NCI-H2196 treated with DMSO at 0.1 percent for 48 hours (cell line): ENCODE data around the gene PDGFC.

Experiments
- DNase-seq: peaks from one replicate; lab custom pipeline; 2025; ENCODE audit not compliant: unreplicated experiment; lab: John Stamatoyannopoulos, UW

Gene PDGFC

GRCh38 chr4:156975686-156976085, 4.1 kb upstream of the PDGFC start:
- DNase-seq = no peak

GRCh38 chr4:156974264-156974663, 2.7 kb upstream of the PDGFC start:
- DNase-seq = no peak

DNA sequence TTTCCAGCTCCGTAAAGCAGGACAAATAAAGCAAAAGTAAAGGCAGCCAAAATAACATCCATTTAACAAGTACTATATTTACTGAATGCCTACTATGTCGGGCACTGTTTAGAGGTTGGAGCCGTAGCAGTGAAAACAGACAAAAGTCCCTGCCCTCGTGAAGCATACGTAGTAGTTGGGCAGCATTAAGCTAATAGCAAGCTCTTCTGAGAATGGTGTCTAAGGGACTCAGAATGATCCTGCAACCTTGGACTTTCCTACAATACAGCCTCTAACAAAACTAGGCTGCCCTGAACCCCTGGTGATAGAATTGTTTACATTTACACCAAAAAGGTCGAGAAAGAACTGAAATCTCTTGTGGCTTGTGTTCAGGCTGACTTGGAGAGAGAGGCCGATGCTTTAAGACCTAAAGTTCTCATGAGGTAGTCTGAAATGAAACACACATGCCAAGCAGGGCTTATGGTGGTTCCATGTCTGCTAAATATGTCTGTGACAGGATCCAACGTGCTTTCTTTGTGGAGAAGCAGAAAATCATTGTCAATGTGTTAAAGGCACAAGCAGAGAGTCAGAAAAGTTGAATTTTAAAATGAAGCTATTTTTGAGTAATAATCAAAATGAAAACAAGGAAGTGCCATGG, 898 bp upstream of the PDGFC start:
- DNase-seq = no peak

- no peak for DNase-seq
Observed at GRCh38 chr4:156971165-156971675, 379 bp downstream of the PDGFC start.

- DNase-seq = no peak
Observed at GRCh38 chr4:156970501-156971164, 966 bp downstream of the PDGFC start.

DNA sequence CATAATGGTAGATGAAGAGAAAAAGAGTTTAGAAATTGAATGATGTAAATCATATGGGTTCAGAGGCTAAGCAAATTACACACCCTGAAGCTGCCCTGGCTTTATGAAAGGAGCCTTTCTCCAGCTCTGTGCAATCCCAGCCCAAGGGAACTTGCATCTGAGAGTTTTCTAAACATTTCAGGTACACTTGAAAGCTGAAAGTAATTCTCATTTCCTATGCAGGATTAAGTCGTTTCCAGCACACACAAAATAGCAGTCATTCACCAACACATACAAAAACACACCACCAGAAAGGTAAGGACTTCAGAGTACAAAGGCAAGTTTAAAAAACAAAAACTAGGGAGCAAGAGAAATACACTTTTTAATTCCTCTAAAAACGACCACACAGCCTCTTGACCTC, 1.7 kb downstream of the PDGFC start:
- DNase-seq = no peak

DNA sequence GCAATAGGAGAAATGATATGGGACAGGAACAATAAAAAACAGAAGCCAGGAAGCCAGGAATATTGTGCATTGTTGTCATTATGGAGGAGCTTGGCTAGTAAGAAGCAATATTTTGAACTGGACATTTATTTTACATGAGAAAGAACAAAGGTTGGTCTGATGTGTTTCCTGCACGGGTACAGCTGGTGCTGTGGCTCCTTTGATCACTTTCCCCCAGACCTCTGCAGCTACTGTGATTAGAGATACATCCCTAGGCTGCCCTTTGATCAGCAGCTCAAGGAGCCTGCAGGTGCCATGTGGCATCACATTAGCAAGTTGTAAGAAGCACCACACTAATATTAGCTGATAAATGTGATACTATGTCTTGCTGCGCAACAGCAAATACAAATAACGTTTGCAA, 2.5 kb downstream of the PDGFC start:
- no peak for DNase-seq

DNA sequence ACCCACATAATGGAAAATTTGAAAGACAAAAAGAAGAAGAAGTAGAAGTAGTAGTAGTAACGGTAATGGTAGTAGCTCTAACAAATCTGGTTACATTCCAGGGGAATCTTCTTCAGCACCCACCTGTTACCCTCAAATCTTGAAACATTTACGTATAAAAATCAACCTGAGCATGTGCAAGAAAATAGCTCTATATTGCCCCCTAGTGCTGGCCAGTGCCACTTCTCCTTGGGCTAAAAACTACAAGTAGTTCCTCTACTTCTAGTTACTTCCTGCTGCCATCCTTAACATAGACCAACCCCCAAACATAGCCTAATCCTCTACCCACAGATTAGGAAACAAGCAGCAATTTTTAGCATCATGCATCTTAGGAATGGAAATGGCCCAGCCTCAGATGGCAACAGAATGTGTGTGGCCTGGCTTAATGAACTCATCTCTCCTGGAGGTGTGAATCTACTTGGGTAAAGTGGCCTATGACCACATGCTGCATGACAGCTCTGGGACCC, 3.1 kb downstream of the PDGFC start:
- peak; percentile 25 for DNase-seq

- DNase-seq = no peak
Observed at GRCh38 chr4:156966836-156967235, 4.8 kb downstream of the PDGFC start.

- DNase-seq = no peak
Observed at GRCh38 chr4:156963419-156963818, 8.2 kb downstream of the PDGFC start.

DNA sequence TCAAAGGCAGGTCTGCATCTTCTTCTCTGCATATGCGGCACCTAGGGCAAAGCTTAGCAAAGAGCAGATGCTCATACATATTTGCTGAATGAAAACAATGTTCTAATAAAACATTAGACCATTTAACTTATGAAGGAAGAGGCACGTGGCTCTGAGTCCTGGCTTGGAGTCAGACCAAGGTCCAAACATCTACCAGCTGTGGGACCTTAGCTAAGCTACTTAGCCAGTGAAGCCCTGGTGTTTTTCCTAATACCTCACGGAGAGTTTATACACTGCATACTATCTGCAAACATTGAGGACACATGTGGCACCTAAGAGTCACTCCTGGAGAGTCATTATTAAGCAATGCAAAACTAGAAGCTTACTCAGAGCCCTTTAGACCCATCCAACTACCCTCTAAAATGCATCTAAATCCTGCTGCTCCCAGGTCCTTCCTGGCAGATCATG, 9.0 kb downstream of the PDGFC start:
- no peak for DNase-seq

GRCh38 chr4:156962058-156962358, 9.6 kb downstream of the PDGFC start:
- no peak for DNase-seq

DNA sequence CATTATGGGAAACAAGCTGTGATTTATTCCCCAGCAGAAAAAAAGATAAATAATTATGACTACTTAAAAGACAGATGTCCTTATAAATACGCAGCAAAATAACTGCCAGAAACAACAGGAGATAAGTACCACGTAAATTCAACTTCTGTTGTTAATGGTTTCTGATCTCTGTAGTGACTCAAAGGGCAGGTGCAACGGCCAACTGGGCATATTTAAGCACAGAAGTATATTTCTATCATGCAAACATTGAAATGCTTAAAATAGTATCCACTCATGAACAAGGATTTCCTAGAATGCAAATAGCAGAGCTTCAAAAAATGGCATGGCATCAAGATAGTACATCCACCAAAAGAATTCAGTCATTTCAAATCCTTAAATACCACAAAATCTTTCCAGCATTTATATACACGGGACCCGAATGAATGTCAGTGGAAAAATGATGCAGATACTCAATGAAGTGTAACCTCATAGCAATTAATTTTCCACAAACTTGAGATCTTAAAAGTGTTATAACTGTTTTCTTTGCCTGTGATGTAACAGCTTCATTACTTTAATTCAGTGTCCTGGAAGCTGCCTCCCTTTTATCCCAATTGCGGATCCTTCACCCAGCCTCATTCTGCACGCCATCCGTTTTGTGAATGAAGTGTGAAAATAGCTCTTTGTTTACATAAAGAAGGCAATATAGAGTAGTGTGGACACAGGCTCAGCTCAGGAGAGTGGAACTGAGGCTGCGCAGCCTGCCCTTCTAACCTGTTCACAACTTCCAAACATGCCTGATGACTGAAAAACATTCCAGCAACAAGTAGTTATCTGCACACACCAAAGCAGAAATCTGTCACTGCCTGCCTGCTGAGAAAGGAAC, 10.2 kb downstream of the PDGFC start:
- no peak for DNase-seq

- DNase-seq = no peak
Observed at GRCh38 chr4:156959298-156959702, 12.3 kb downstream of the PDGFC start.

GRCh38 chr4:156958276-156959074, 13.1 kb downstream of the PDGFC start:
- DNase-seq = no peak

DNA sequence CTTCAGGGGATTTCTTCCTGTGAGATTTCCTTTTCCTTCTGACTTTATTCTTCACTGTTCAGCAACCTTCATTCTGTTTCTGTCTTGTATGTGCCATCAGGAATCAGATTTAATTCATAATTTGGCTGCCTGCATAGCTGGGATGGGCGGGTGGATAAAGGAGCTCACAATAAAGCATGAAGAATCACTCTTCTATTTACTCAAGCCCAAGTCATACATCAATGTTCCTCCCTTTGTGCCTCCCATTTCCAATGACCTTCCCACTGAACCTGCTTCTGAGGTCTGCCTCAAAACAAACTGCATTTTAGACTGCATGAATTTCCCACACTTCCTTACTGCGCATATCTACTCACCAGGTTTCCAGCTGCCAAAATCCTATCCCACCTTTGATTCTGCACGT, 14.0 kb downstream of the PDGFC start:
- DNase-seq = no peak

DNA sequence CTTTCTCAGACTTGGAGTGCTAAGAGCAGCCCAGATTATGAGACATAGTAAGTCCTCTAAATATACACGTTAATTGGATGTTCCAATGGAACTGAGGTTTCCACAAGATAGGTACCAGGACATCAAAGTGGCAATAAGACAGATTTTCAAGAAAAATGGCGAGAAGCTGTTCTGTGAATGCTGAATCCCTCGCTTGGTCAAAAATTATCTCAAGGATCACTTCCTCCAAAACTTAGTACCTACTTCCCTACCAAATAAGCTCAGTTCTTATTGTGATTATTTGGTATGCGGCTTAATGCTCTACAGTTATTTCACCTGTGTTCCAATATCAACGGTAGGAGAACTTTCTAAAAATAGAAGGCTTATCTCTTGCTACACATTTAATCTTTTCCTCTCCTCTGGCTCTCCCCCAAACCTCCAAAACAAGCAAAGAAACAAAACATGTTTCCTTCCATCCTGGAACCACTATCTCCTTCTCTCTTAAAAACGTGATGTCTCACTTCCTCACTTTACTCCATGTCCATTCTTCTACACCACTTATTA, 14.7 kb downstream of the PDGFC start:
- DNase-seq = no peak

DNA sequence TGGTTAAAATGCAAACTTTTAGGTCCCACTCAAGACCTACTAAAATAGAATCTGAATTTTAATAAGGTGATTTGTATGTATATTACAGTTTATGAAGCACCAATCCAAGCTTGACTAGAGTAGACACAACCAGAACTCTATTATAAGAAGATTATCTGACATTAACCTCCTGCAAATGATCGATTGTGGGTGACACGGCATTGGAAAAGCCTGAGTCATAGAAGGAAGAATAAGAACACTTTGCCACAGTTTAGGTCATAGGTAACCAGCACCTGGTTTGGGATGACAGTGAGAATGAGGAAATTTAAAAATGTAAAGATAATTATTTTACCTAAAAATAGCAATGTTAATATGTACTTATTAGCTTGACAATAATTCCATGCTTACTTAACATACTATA, 15.2 kb downstream of the PDGFC start:
- no peak for DNase-seq

DNA sequence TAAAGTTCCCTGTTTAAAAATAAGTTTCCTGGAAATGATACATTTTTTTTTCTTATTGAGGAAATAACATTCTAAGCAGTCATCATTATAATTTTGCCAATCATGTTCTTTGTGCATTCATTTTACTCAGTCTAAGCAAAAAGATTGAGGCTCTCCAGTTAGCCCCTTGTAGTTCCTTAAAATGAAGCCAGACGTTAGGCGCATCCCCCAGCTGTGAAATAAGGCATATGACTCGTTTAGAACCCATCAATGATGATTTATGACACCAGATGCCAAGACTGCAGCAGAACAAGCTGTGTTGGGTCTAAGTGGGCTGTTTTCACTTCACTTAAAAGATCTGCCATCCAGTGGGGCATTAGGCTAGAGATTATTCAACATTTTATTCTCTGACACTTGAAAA, 17.0 kb downstream of the PDGFC start:
- no peak for DNase-seq

GRCh38 chr4:156953951-156954350, 17.6 kb downstream of the PDGFC start:
- DNase-seq = no peak

DNA sequence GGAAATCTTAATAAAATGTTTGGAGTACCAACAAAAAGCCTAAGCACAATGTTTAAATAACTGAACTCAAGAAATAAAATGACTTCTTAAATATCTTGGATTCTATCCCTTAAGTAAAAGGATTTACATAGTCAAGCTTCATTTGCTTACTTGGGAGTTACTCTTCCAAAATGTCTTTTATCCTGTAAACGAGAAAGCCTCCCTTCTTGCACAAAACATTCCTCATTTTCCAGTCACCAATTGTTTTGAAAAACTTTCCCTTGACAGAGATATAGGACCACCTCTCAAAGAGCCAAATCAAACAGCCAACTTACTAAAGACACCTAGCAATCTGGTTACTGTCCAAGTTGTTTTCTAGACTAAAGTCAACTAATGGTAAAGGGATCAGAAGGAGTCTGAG, 18.6 kb downstream of the PDGFC start:
- no peak for DNase-seq
